Colonic mucosa (tissue), 4 donors: Measurements from ENCODE around the gene BFSP2. TPM values are rescaled to one million over a fixed set of nuclear protein-coding genes. Genes with fewer than 3 reads are reported as not detected.

Experiments
- DNase-seq: peaks from one replicate; pipeline ENCODE4 v3.0.0-alpha.2; 2020
- H3K27ac ChIP-seq: fragments of 200-600 bp; one replicate; pipeline ENCODE4 v1.8.0; 2021
- H3K27me3 ChIP-seq: fragments of 200-600 bp; one replicate; pipeline ENCODE4 v1.8.0; 2021
- H3K36me3 ChIP-seq: fragments of 200-600 bp; one replicate; pipeline ENCODE4 v1.8.0; 2021
- H3K4me1 ChIP-seq: fragments of 200-600 bp; one replicate; pipeline ENCODE4 v1.8.0; 2021; ENCODE audit warnings: mild to moderate bottlenecking
- H3K4me3 ChIP-seq: fragments of 200-600 bp; one replicate; pipeline ENCODE4 v1.8.0; 2021
- H3K9ac ChIP-seq, 2 donors: one replicate each; pipeline ENCODE4 v1.7.0; 2013; ENCODE audit warnings: control low read depth in 2 of 2, low read depth in 2 of 2, low read length in 2 of 2
- H3K9me3 ChIP-seq: fragments of 200-600 bp; one replicate; pipeline ENCODE4 v1.8.0; 2021
- CTCF ChIP-seq: fragments of 200-600 bp; IDR thresholded peaks from one replicate; pipeline ENCODE4 v1.8.0; 2022; ENCODE audit warnings: antibody characterized with exemption, mild to moderate bottlenecking
- intact Hi-C: fragments of 100-400 bp; cut with DNase I; formaldehyde crosslinking; loops from one replicate; pipeline ENCODE4 v1.14.1; 2022
- total RNA-seq, 2 donors: library from RNA; stranded (reverse); fragmentation: NEBNext Ultra II Directional in 1 of 2; extraction: Animal tissue kit (Norgen Biotek cat#: 25700) in 1 of 2; gene quantifications; one replicate each; pipeline ENCODE4 v1.2.1, GENCODE V29; 2021
- donor health status: healthy.
- donor health status: DM: no; HTN: no; CAD: no.
- donor health status: DM: no; HTN: no; CAD: no.

Gene BFSP2
- total RNA-seq, 2 donors from 2014 or later = 0.64 TPM; not detected in 1

- peak overlapping the region; percentile 38 for H3K27ac ChIP-seq
- H3K27me3 ChIP-seq = no peaks in the 10 kb centered on the region
- no peaks in the 10 kb centered on the region for H3K9me3 ChIP-seq
- no peaks in the 10 kb centered on the region for H3K36me3 ChIP-seq
- no peak for TF ChIP-seq CTCF
- DNase-seq = no peak
- H3K4me3 ChIP-seq = no peak overlapping the region
- intact Hi-C loops = no loop called here
- no peaks in the 10 kb centered on the region for H3K4me1 ChIP-seq
- H3K9ac ChIP-seq = no peak overlapping the region
These were observed 75.0 kb downstream of the BFSP2 start for GRCh38 chr3:133474817-133475216.

- Histone ChIP-seq H3K27me3 (no peaks in the 10 kb centered on the region), H3K36me3 (no peaks in the 10 kb centered on the region), H3K27ac (peak overlapping the region; percentile 38), H3K4me3 (no peak overlapping the region), H3K9ac (peak overlapping the region in 1 of 2 donors; percentile 47), H3K4me1 (no peaks in the 10 kb centered on the region), H3K9me3 (no peaks in the 10 kb centered on the region)
- no peak for TF ChIP-seq CTCF
- intact Hi-C loops = no loop called here
- DNase-seq = no peak
These were observed 75.6 kb downstream of the BFSP2 start for GRCh38 chr3:133475245-133476010.

- Histone ChIP-seq H3K27me3 (no peaks in the 10 kb centered on the region), H3K4me3 (no peak overlapping the region), H3K9ac (peak overlapping the region in 1 of 2 donors; percentile 6), H3K27ac (no peak overlapping the region), H3K9me3 (no peaks in the 10 kb centered on the region), H3K36me3 (no peaks in the 10 kb centered on the region), H3K4me1 (no peaks in the 10 kb centered on the region)
- no peak for TF ChIP-seq CTCF
- intact Hi-C loops = no loop called here
- peak; percentile 53 for DNase-seq
These were observed 77.1 kb downstream of the BFSP2 start for GRCh38 chr3:133476971-133477375.

GRCh38 chr3:133477487-133477886, 77.6 kb downstream of the BFSP2 start:
- H3K9me3 ChIP-seq = no peaks in the 10 kb centered on the region
- H3K9ac ChIP-seq = no peak overlapping the region
- no peak for DNase-seq
- no peaks in the 10 kb centered on the region for H3K36me3 ChIP-seq
- no peaks in the 10 kb centered on the region for H3K27me3 ChIP-seq
- no peaks in the 10 kb centered on the region for H3K4me1 ChIP-seq
- TF ChIP-seq CTCF = no peak
- no peak overlapping the region for H3K27ac ChIP-seq
- intact Hi-C loops = no loop called here
- no peak overlapping the region for H3K4me3 ChIP-seq

- H3K27me3 ChIP-seq = no peaks in the 10 kb centered on the region
- no peaks in the 10 kb centered on the region for H3K36me3 ChIP-seq
- no peaks in the 10 kb centered on the region for H3K4me1 ChIP-seq
- no peak overlapping the region for H3K4me3 ChIP-seq
- no peak for TF ChIP-seq CTCF
- H3K27ac ChIP-seq = no peak overlapping the region
- no peaks in the 10 kb centered on the region for H3K9me3 ChIP-seq
- DNase-seq = no peak
- no peak overlapping the region for H3K9ac ChIP-seq
- intact Hi-C loops = no loop called here
These were observed 78.8 kb downstream of the BFSP2 start for GRCh38 chr3:133478624-133479023.
